ENCODE results near the gene ST6GALNAC4.
"Not testable (repeated sequence)": the region's sequence is repeated elsewhere in the genome, so short reads cannot be mapped to it uniquely, and the experiment has no call there.

ST6GALNAC4 gene

DNA sequence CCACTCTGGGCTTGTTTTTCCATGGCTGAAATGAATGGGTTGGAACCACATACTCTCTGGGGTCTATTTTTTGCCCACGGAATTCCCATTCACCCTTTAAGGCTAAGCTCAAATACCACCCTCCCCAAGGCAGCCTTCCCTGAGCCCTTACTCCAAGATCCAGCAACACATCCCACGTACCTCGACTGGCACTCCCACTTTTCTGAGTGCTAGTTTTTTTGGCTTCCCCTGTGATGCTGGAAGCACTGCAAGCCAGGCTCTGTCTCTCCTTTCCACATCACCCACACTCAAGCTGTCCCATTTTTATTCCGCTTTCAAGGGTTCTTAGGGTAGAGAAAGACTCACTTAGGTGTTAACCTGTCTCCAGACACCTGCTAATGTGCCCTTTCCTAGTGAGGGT, 23.4 kb downstream of the ST6GALNAC4 start:
- DNase-seq (ENCODE audit: low read depth in 2 of 2, low spot score in 1 of 2) = no peak

GRCh38 chr9:127892831-127893230, 24.0 kb downstream of the ST6GALNAC4 start:
- no peak for DNase-seq (ENCODE audit: low read depth in 2 of 2, low spot score in 1 of 2)

GRCh38 chr9:127890053-127890452, 26.8 kb downstream of the ST6GALNAC4 start:
- no peak for DNase-seq (ENCODE audit: low read depth in 2 of 2, low spot score in 1 of 2)

DNA sequence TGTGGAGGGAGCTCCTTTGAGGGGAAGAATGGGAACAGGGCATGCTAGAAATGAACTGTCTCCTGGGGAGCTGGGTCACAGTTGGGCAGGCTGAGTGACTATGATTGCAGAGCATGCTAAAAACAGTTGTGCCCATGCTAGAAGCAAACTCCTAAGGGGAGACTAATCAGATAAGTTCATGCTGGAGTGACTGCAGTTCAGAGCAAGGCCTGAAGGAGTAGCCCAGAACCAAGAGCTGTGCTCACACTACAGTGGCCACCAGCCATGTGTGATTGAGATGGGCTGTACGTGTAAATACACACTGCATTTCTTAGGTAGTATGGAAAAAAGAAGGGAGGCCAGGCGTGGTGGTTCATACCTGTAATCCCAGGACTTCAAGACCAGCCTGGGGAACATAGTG, 29.0 kb downstream of the ST6GALNAC4 start:
- DNase-seq (ENCODE audit: low read depth in 2 of 2, low spot score in 1 of 2) = no peak

DNA sequence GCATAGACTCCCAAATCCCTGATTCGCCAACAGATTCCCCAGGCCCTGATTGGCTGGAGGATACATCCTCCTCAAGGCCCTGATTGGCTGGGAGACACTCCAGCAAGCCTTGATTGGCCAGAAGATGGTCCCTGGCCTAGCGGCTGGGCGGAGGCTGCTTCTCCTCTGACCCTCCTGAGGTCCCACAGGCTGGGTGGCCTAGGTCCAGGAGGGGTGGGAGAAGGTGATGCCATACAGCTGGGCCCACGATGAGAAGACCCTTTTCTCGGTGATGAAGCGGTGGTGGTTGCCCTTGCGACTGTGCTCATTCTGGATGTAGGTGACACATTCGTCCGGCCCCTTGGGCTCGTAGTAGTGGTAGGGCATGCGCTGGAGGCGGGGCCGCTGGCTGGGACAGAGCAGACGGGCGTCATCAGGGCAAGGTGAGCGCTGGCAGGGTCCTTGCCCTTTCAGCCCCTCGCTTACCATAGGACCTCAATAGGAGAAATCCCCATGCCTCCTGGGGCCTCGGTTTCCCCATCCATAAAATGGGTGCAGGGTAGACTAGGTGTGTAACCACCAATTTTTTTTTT, 30.4 kb downstream of the ST6GALNAC4 start:
- no peak for DNase-seq (ENCODE audit: low read depth in 2 of 2, low spot score in 1 of 2)

- DNase-seq (ENCODE audit: low read depth in 2 of 2, low spot score in 1 of 2) = no peak
Measured at GRCh38 chr9:127885508-127886281, 31.1 kb downstream of the ST6GALNAC4 start.

GRCh38 chr9:127884976-127885490, 31.8 kb downstream of the ST6GALNAC4 start:
- DNase-seq (ENCODE audit: low read depth in 2 of 2, low spot score in 1 of 2) = no peak

- no peak for DNase-seq (ENCODE audit: low read depth in 2 of 2, low spot score in 1 of 2)
Measured at GRCh38 chr9:127884427-127884911, 32.4 kb downstream of the ST6GALNAC4 start.

GRCh38 chr9:127883959-127884358, 32.9 kb downstream of the ST6GALNAC4 start:
- DNase-seq (ENCODE audit: low read depth in 2 of 2, low spot score in 1 of 2) = no peak

DNA sequence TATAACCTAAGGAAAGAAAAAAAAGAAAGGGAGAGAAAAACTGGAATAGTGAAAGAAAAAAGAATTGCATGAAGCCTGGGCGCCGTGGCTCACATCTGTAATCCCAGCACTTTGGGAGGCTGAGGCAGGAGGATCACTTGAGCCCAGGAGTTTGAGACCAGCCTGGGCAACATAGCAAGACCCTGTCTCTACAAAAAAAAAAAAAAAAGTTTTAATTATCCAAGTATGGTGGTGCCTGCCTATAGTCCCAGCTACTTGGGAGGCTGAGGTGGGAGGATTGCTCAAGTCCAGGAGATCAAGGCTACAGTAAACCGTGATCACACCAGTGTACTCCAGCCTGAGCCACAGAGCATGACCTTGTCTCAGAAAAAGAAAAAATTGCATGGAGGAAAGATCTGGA, 35.1 kb downstream of the ST6GALNAC4 start:
- not testable (repeated sequence) for DNase-seq (ENCODE audit: low read depth in 2 of 2, low spot score in 1 of 2)

DNA sequence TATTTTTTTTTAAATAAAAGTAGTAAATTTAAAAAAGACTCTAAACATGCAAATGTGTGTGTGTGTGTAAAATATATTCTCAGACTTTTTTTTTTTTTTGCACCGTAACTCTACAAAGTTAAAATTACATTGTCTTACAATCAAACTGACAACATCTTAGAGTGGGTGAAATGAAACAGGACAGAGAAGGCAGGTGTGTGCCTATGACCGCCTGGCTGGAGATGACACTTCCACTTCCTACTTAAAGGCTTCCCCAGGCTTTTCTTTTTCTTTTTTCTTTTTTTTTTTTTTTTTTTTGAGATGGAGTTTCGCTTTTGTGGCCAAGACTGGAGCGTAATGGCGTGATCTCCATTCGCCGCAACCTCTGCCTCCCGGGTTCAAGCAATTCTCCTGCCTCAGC, 36.7 kb downstream of the ST6GALNAC4 start:
- DNase-seq (ENCODE audit: low read depth in 2 of 2, low spot score in 1 of 2) = no peak

- no peak for DNase-seq (ENCODE audit: low read depth in 2 of 2, low spot score in 1 of 2)
Measured at GRCh38 chr9:127878652-127879390, 38.0 kb downstream of the ST6GALNAC4 start.

DNA sequence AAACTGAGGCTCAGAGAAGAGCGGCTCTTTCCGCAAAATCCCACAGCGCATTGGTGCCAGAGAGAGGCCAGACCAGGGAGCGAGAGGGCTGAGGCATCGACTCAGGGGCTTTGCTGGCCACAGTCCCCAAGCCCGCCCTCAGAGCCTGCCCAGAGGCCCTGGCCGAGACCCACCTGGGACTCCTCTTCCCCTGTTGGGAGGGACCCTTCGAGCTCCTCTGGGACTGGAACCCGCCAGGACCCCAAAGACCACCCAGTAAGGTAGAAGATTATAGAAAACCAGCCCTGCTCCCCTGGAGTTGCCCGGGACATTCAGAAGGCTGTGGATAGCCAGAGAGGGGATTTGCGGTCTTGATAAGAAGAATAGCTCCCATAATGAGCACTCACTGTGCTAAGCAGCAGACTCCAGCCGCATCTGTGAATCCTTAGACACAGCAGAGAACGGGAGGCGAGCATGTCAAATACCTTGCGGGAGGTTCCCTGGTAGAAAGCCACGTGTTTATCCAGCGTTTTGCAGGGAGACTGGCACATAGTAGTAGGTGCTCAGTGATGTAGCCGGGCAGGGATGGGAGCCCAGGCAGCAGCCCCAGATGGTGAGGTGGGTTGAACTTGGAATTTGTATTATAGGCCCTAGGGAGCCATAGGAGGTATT, 38.7 kb downstream of the ST6GALNAC4 start:
- DNase-seq (ENCODE audit: low read depth in 2 of 2, low spot score in 1 of 2) = no peak

- no peak for DNase-seq (ENCODE audit: low read depth in 2 of 2, low spot score in 1 of 2)
Measured at GRCh38 chr9:127877566-127877998, 39.3 kb downstream of the ST6GALNAC4 start, which contains the start of gene AK1. Gene AK1, minus strand, starts transcription at chr9:127877675. Its CDS starts 3,058 bp downstream, at chr9:127874617.

DNA sequence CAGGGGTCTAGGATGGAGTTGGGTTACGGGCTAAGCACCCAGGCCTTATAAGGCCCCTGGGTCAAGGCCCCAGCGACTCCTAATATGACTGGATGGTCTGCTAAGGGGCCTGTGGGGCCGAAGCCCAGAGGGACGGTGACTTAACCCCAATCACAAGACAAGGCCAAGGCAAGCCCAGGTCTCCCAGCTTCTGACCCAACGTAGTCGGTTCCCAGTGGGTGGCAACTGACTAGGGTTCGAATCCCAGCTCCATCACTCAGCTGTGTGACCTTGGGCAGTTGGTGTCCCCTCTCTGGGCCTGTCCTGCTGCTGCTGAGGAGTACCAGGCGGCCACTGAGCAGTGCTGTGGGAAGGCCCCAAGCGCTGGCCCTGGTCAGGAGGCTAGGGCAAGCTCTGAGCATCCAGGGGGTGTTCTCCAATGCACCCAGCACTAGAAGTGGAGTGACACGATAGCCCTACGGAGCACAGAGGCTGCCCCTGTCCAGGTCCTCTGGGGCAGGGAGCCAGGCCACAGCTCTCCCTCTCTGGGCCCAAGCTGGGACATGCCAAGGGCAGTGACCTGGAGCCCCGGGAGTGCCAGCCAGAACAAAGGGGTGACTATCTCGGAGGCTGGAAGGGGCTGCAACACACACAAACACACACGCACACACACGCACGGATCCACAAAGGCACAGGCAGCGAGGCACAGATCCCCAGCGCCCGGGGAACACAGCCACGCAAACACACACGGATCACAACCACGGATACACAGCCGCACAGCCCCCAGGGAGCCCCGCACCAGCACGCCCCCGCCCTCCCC, 39.9 kb downstream of the ST6GALNAC4 start:
- DNase-seq (ENCODE audit: low read depth in 2 of 2, low spot score in 1 of 2) = no peak

GRCh38 chr9:127876026-127876763, 40.6 kb downstream of the ST6GALNAC4 start:
- DNase-seq (ENCODE audit: low read depth in 2 of 2, low spot score in 1 of 2) = no peak

DNA sequence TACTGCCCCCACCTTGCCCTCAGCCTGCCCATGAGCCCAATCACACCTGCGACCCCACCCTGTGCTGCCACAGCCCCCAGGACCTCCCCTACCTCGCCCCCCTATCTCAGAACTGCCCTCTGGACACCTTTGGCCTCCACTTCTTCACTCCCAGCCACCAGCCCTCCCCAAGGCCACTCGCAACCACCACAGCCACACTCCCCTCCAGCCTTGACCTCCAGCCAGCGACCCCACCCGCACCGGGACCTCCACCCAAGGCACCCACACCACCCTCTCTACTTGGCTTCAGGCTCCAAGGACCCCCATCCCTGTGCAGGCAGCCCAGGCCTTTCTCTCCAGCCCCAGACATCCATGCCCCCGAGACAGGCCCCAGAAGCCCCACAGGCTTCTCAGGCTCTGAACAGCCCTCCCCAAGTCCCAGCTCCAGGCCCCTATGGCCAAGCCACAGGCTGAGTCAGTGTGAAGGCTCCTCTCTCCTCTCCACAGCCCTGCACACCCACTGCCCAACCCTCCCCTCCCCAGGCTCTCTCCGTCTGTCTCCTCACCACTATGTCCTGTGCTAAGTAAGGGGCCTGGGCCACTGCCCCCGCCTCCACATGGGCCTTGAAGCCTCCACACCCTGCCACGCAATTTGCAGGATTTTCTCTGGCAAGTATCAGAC, 41.4 kb downstream of the ST6GALNAC4 start:
- DNase-seq (ENCODE audit: low read depth in 2 of 2, low spot score in 1 of 2) = no peak

DNA sequence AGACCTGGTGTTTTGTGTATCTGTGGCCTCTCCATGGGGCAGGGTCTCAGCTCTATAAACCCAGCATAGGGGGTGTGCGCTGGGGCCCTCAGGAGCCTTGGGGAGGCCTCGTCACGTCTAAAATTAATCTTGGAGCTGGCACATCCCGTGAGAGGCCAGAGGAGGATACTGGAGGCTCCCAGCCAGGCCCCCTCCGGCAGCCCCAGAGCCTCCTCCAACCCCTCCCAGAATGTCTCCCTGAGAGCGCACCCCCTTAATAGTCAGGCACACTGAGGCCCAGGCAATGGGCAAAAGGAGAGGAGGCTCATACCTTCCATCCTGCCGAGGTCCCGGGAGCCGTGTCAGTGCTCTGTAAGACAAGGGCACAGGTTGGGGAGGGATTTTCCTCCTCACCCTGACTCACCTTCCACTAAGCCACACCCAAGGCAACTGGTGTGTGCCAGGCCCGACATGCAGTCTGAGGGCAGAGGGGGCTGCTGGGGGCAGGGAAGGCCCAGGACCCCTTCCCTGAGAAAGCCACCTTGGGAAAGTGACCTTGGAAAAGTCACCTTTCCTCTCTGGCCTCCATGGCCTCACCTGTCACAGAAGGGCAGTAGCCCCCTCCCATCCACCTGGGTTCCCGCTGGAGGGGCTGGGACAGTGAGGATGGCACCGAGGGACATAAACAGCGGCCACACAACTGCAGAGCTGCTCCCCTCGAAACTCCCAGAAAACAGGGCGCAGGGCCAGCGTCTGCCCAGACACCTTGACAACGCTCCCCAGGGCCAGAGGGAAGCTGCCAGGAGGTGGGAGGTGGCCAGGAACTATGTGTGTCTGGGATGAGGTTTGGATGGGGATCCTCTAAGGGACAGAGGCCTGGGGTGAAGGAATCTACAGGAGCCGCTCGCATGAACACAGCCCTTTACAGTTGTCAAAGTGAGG, 42.3 kb downstream of the ST6GALNAC4 start:
- no peak for DNase-seq (ENCODE audit: low read depth in 2 of 2, low spot score in 1 of 2)

All from stimulated activated CD8-positive, alpha-beta memory T cell treated with anti-CD3 and anti-CD28 coated beads, Interleukin-4, amount 100 ng/mL, for 1 hour (primary cell).